Right hindlimb (tissue), 1 donor: ENCODE measurements around the gene CTXN3.
"Not testable (repeated sequence)": the region's sequence is repeated elsewhere in the genome, so short reads cannot be mapped to it uniquely, and the experiment has no call there.

Experiments used
- DNase-seq: peaks from one replicate; pipeline ENCODE4 v3.0.0-alpha.2; 2018

The CTXN3 gene

DNA sequence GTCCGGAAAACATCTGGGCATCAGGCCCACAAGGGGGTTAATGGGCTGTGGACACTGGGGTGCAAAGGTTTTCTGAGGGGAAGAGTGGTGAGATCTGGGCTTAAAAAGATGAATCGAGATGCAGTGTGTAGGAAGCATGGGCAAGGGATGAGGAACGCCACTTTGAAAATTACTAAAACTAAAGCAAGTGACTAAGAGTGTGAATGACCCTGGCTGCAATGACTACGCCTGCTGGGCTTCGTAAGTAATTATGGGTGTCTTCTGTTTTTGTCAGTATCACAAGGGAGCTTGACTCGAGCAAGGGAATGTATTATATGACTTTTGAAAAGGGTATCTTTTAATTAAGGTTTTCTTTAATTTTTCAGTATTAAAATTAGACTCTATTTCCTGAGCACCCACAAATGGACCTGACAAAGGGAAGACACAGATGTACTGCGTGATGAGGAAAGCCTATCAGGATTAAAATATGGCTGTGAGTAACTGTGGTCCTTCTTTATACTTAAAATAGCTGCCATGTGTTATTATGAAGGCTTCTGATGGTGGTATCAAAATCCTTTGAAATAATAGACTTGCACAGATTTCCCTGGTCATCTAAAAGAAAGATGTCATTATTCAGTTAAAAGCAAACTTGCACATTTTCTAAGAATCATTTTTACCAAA is 4.2 kb downstream of the CTXN3 start:
- no peak for DNase-seq

DNA sequence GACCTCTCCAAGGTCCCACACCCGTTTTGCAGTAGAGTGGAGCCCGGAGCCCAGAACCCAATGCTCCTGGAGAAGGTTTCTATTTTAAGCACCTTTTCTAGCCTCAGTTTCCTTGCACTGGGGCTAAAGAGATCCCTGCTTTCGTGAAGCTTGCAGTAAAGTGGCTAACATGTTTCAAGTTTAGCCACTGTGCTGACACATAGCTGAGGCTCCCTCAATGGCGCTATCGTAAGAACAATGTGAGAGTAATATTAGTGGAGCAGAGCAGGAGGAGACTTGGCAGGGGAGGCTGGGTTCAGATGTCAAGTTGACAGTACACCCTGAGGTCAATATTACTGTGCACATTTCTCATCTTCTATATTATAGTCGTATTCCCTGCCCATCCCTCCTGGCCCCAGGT is 7.9 kb downstream of the CTXN3 start:
- no peak for DNase-seq

DNA sequence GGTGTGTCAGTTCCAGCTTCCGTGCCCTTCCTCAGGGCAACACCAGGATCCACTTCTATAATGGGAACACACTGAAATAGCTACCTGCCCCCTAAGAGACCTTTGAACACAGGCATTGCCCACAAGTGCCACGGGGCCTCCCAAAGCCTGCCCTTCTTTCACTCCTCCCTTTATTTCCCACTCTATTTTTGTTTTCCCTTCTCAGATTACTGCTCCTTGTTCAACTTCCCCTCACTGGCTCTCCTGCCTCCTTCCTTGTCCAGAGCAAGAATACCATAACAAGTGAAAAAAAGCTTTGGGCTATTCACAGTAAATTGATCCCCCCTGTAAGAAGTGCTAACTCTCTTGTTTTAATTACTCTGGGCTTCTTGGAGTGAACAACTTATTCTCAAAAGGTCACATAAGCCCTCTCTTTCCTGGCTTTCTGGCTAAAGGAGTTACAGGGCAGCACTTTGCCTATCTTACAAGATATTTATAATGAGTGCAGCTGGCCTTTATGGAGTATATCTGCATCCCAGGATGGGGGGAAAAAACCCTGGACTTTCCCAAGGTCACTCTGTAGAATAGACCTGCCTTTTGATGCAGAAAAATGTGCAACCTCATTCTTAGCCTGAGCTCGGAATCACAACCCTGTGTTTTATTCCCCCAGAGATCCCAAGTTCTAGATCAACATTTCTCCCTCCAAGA is 11.3 kb downstream of the CTXN3 start:
- DNase-seq: no peak

DNA sequence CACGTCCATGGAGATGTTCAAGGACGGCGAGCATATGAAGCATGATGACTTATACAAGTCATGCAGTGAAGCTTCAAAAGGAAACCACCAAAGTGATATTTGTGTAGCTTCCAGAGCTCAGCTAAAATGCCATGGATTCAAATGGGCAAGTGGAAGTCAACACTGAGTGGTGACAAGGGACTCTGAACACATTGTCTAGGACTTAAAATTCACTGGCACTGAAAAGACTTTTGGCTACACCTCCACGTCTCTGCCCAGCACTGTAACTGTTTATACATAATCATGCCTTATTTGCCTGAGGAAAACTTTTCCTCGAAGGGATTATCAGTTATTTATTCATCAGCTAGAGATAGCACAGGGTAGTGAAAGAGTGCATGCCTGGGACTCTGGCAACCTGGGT is 15.2 kb downstream of the CTXN3 start:
- no peak for DNase-seq

DNA sequence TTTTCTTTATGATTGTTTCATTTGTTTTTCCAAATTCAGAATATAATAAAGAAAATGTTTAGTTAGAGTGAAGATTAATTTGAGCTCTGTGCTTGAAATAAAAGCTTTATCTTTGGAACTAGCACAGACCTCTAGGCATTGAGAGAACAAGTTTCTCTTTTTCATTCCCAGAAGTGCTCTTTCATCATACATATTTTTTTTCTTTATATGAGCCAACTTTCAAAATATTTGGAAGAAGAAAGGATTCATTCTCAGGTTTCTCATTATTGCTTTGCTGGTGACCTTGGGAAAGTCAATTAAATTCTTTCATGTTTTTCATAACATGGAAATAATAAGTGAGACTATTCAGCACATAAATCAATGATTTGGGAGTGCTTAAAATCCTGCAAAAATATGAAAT is 16.8 kb downstream of the CTXN3 start:
- DNase-seq: no peak

DNA sequence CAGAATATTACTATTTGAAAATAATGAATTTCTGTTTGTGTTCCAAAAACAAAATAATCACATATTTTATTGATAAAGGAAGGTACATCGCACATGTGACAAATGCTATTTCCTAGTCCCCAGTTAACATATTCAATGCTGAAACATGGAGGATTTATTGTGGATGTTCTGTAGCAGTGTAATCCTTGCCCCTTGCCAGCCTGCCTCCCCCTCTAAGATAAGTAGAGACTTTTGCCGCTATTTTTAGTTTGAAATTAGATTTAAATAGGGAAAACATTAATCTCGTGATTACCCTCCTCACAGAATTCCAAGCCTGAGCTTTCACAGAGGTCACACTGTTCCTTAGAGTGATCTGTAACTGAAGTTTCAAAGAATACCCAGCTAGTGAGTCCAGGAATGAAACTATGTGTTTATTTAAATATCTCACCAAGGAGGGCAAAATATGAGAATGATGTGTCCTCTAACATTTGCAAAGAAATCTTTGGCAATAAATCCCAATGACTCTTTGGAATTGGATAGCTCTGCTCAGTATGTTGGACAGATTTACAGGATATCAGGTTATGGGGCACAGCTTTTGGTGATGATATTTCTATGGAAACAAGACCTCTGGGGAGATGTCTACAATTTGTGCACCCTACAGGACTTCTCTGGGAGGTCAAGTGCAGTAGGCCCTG is 17.3 kb downstream of the CTXN3 start:
- DNase-seq: no peak

DNA sequence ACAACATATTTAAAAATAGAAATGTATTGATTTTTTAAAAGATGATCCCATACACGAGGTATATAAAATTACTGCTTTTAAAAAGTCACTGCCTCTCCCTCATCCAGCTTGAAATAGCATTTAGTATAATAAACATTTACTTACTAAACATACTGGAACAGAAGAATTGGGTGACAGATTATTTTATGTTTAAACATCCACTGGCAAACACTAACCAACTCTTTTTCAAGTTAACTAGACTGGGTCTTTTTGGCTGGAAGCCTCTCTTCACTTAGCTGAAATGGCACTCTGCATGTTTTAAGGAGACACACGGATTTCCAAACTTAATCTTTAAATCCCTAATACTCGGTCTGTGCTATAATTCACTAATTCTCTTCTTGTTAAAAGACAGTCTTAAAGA is 19.0 kb downstream of the CTXN3 start:
- no peak for DNase-seq

DNA sequence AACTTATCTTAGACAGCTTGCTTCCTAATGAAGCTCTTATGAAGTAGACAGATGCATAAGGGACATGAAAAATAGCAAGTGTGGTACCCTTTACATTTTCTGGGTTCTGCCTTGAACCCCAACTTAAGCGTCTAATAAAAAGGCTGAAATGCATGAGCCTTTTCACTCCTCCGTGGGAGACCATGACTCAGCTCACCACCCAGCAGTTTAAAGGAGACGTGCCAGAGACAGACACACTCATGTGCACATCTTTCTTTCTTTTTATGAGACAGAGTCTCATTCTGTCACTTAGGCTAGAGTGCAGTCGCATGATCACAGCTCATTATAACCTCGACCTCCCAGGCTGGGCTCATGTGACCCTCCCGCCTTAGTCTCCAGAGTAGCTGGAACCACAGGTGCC is 22.3 kb downstream of the CTXN3 start:
- DNase-seq: no peak

DNA sequence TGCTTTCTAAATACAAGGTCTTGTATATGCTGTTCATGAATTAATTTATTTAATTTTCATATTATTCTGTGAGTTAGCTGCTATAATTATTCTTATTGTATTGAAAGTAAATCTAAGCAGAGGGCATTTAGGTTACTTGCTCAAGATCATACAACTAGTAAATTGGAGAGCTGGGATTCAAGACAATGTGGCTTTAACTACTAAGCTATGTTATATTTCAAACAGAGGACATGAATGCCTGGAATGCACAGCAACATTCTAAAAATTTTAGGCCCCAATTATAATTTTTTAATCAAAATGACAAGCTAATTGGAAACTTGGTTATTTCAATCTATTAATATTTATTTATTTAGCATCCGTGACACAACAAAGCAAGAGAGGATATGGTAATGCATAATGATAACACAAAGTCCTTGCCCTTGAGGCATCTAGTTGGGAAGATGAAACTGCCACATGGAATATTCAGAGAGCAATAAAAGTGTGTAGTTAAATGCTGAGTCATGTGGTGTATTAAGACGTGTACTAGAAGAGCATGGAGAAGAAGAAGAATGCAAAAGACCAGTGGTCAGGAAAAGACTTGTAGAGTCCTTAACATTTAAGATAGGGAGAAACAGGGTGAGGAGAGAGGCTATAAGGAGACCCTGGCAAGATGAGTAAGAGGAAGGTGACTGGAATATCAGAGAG is 24.4 kb downstream of the CTXN3 start:
- no peak for DNase-seq

DNA sequence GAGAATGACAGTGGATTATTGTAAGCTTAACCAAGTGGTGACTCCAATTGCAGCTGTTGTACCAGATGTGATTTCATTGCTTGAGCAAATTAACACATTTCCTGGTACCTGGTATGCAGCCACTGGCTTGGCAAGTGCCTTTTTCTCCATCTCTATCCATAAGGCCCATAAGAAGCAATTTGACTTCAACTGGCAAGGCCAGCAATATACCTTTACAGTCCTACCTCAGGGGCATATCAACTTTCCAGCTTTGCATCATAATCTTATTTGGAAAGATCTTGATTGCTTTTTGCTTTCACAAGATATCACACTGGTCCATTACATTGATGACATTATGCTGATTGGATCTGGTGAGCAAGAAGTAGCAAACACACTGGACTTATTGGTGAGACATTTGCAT is 28.1 kb downstream of the CTXN3 start:
- DNase-seq: not testable (repeated sequence)

DNA sequence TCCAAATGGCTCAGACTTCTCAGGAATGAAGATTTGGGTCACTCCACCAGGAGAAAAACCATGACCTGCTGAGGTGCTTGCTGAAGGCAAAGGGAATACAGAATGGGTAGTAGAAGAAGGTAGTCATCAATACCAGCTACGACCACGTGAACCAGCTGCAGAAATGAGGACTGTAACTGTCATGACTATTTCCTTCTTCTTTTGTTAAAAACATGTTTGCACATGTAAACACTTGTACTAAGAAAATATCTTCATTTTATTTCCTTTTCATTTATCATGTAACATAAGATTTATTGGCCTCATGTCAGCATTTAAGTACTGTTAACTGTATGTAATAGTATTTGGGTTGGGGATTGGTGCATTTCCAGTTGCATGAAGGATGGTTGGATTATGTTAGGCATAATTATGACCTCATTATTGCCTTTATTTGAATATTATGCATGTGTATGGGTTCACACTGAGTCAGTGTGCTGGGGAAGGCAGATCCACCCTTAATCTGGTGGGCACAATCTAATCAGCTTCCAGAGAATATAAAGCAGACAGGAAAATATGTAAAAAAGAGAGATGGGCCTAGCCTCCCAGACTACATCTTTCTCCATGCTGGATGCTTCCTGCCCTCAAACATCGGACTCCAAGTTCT is 30.9 kb downstream of the CTXN3 start:
- DNase-seq: not testable (repeated sequence)

DNA sequence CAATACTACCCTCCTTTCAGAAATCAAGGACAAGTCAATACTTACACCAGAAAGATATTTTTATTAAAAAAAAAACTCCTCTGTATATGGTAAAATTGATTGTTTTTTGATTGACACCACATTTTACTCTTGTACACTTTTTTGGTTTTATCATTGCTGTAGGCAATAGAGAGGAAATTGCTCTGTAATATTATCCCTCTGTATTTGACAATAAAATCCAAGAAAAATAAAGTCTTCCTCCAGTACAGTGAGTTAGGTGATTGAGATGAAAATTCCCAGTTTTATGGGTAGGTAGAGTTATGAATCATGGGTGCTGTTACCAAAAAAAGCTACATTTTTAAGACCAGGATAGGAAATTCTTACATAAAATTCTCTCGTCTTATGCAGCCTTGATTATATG is 31.7 kb downstream of the CTXN3 start:
- DNase-seq: no peak

DNA sequence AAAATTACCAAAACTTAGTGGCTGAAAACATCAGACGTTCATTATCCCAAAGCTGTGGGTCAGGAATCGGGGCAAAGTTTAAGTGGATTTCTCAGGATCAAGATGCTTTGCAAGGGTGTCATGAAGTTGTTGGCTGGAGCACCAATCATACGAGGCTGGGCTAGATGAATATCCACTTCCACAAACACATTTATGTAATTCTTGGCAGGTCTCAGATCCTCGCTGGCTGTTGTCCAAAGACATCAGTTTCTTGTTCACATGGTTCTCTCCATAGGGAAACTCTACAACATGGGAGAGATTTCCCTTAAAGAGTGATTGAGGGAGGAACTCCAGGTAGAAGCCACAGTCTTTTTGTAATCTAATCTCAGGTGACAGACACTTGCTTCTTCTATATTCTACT is 34.1 kb downstream of the CTXN3 start:
- DNase-seq: no peak

DNA sequence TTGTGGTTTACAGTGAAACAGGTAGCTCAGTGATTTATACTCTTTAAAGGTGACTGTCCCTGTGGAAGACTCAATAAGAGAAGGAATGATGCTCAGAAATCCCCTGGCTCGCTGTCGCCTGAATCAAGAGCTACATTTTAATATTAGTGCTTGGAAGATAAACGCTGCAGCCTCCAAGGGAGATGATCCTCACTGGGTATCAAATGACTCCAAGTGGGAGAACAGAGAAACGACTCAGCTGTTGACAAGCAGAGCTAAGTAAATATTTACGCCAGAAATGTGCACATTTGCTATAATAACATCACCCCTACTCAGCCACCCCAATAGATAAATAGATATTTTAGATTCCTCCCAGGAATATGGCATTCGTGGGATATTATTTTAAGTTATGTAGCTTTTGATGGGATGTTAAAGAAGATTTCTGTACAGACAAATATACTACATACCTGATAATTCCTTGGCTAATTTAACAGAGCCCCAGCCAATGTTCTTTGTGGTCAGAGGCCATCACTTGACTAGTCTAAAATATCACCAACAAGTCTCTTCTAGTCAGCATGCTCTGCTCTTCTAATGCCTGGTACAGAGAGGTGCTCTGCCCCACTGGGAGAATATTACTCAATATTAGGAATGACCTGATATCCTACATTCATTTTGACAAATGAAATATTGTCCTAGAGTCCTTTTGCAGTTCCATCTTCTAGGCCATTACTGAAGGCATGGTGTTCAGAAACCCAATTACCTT is 36.0 kb downstream of the CTXN3 start:
- DNase-seq: no peak

DNA sequence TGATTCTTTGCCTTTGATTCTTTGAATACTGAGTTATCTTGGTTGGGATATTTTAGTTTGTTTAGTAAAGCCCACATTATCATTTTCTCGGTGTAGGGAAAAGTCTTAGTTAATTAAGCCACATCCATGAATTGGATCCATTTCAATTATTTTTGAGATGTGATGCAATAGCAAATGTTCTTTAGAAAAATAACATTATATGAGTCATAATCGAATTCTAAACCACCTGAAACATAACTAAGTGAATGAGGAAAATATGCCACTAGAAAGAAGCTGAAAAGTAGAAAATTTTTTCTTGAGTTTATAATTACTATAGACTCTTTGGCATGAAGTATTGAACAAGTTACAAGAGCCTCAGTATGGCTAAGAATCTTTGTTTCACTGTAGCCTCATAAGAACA is 36.8 kb downstream of the CTXN3 start:
- DNase-seq: no peak

DNA sequence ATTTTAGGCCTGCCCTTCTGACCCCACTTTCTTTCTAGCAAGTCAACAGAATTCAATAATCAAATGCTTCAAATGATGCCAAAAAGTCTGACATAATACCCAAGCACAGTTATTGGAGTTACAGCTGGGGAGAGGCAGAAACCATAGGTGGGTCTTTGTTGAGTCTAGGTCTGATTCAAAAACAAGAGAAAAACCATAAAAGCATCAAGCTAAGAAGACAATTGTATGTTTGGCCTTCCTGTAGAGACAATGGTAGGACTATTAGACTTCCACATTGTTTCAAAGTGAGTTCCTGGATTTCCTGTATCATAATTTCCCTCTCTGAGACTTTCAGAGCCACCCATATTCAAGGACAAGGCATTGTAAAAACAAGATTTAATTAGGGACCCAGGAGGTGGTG is 37.5 kb downstream of the CTXN3 start:
- no peak for DNase-seq

DNA sequence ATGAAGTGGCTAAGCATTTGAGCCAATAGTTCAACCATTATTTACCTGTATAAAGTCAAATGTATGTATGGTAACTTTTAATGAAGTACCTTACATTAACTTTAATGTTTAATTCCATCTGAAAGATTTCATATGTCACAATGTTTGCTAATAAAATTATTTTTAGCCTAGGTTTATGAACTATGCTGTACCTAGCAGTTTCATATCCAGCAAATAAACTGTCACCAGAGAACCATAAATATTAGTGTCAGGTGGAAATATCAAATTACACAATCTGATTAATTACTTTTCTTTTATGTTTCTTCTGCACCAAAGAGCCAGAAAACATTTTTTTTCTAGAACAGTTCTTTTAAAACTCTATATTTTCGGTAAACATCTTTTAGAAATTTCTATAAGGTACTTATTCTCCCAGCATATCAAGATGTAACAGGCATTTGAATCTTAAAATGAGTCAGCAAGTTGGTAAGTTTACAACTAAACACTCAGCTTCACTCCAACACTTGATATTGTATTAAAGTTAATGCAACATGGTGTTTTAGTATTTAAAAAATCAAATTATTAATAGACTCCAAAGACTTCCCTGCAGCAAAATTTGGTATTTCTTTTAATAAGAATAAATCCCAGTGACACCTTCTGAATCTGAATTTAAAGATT is 45.8 kb downstream of the CTXN3 start:
- no peak for DNase-seq

DNA sequence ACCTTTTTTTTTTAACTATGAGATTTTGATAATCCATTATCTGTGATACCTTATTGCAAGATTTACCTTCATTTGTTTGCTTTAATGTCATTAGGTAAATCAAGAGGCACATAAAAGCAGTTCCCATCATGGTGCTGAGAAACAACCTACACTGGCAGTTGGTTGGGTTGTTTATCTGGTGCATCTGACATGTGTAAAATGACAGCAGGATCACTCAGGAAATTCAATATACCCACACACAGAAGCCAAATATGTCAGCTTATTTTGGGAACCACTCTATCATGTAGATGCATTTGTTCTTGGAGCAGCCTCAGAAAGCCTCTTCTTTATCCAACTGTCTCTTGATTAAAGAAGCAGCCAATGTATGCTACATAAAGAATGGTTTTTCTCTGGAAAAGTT is 46.5 kb downstream of the CTXN3 start:
- no peak for DNase-seq

DNA sequence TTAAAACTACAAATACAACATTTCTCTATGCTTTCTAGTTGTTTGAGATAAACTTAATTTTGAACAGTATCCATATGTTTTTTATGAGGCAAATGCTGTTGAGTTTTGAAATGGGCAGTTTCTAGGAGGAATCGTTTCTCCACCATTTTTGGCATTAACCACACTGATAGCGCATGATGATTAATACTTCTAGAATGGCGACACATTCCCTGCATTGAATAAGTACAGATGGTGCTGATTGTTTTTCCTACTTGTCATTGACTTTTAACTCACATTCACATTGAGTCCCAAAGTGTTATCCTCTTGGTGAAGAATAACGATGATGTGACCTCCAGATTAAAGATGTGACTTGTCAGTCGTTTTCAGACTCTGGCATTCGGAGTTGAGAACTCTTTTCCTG is 47.8 kb downstream of the CTXN3 start:
- no peak for DNase-seq

DNA sequence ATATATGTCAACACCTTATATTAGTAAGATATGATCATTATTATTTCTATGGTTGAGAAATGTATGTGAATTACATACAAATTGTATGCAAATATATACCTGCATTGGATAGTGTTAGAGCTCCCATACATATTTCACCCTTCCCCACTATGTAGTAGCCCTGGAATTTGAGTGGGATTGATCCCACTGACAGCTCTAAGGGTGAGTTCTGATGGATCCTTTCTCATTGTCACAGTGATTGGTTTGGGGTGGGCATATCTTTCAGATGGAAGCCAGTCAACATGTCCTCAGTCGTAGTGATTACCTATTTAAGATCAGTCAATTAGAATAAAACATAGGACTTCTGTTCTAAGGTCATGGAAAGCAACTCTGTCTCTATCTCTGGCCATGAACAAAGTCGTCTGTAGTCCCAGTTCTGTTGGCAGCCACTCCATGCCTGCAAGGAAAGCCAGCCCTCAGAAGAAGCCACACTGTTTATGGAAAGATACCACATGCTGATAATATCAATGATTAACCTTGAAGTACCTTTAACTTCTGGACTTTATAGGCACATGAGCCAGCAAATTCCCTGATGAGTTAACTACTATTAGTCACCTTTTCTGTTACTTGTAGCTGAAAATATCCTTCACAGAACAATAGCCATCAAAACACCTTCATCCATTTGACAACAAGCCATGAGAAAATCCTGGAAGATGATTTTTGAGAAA is 49.2 kb downstream of the CTXN3 start:
- DNase-seq: no peak

DNA sequence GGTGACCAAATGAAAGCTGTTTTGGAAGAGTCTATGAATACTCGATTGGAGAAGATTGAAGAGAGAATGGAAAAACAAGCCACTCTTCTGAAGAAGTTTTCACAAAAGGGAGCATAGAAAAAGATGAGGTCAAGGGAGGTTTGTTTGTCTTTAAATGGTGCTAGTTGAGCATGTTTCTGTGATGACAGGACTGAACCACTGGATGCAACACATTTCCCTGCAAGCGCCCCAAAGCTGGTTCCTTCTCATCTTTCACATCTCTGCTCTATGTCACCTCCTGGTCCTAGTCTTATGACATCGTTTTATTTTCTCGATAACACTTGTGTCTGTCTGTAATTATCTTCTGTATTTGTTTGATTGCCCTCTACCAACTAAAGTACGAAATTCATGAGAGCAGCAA is 50.5 kb downstream of the CTXN3 start:
- no peak for DNase-seq
